GM18909 (cell line): ENCODE data around the gene EVPL.

Experiments
- ATAC-seq: cut with Tn5 transposase; IDR thresholded peaks from one replicate; pipeline ENCODE4 v1.9.1; 2021; ENCODE audit warnings: mild to moderate bottlenecking; ENCODE audit not compliant: unreplicated experiment, poor library complexity

EVPL gene

GRCh38 chr17:76000755-76001521 is 26.2 kb downstream of the EVPL start, which contains the start of gene CDK3:
Gene CDK3 (plus strand): TSS chr17:76000855. CDS start chr17:76001426, 571 bp downstream.
- ATAC-seq: no peak

- ATAC-seq: no peak
Measured at GRCh38 chr17:76000016-76000754, 26.9 kb downstream of the EVPL start.

GRCh38 chr17:75998327-75998795 is 28.7 kb downstream of the EVPL start:
- no peak for ATAC-seq

- ATAC-seq: no peak
Measured at GRCh38 chr17:75996665-75997590, 30.2 kb downstream of the EVPL start.

- ATAC-seq: no peak
Measured at GRCh38 chr17:75995385-75995925, 31.7 kb downstream of the EVPL start.

- ATAC-seq: no peak
Measured at GRCh38 chr17:75994802-75995370, 32.2 kb downstream of the EVPL start.

GRCh38 chr17:75991396-75991795 is 35.7 kb downstream of the EVPL start:
- no peak for ATAC-seq

GRCh38 chr17:75987041-75987440 is 40.1 kb downstream of the EVPL start:
- no peak for ATAC-seq

- ATAC-seq: no peak
Measured at GRCh38 chr17:75985986-75986385, 41.1 kb downstream of the EVPL start.

GRCh38 chr17:75983501-75984181 is 43.5 kb downstream of the EVPL start:
- ATAC-seq: no peak

GRCh38 chr17:75981019-75981615 is 46.0 kb downstream of the EVPL start:
- ATAC-seq: no peak

GRCh38 chr17:75980188-75981018 is 46.7 kb downstream of the EVPL start:
- no peak for ATAC-seq

- ATAC-seq: no peak
Measured at GRCh38 chr17:75979705-75980187, 47.4 kb downstream of the EVPL start.

GRCh38 chr17:75978938-75979704 is 48.0 kb downstream of the EVPL start, which contains the start of the genes ACOX1 and TEN1:
Gene ACOX1 (minus strand): TSS chr17:75979166. CDS start chr17:75979073, 93 bp downstream.
Gene TEN1 (plus strand): TSS chr17:75979240. CDS start chr17:75986193, 6,953 bp downstream.
- ATAC-seq: peak; percentile 93

GRCh38 chr17:75976175-75976848 is 50.8 kb downstream of the EVPL start:
- ATAC-seq: no peak

- no peak for ATAC-seq
Measured at GRCh38 chr17:75975757-75976174, 51.3 kb downstream of the EVPL start.
